Fibroblast of skin of left quadriceps (primary cell): Measurements from ENCODE around the gene CYP2U1.
"Not testable (repeated sequence)": the region's sequence is repeated elsewhere in the genome, so short reads cannot be mapped to it uniquely, and the experiment has no call there.

Source experiments
- DNase-seq, 2 experiments: peaks; one replicate each; pipeline ENCODE4 v3.0.0-alpha.2; 2013; ENCODE audit warnings: low read depth in 2 of 2

The CYP2U1 gene

DNA sequence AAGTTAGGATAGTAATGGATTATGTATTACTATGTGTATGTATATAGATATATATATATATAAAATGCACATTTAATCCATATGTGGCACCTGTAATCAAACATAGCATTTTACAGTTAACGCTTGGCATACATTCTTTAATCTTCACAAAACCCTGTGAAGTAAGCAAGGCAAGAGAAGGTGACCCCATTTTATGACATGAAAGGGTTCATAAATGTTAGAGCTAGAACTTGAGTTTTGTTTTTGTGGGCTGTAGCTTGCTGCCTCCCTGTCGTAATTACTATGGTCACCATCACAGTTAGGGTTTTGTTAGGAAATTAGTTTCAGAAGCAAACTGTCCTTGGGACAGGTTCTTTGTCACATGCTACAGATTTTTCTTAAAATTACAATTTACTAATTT, 13.8 kb upstream of the CYP2U1 start:
- no peak for DNase-seq

- DNase-seq, result no peak
These were observed 8.6 kb upstream of the CYP2U1 start for GRCh38 chr4:107922486-107923473.

DNA sequence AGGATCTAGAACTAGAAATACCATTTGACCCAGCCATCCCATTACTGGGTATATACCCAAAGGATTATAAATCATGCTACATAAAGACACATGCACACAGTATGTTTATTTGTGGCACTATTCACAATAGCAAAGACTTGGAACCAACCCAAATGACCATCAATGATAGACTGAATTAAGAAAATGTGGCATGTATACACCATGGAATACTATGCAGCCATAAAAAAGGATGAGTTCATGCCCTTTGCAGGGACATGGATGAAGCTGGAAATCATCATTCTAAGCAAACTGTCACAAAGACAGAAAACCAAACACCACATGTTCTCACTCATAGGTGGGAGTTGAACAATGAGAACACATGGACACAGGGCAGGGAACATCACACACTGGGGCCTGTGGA, 5.6 kb upstream of the CYP2U1 start:
- not testable (repeated sequence) for DNase-seq

- not testable (repeated sequence) for DNase-seq
These were observed 4.5 kb upstream of the CYP2U1 start for GRCh38 chr4:107926875-107927274.

DNA sequence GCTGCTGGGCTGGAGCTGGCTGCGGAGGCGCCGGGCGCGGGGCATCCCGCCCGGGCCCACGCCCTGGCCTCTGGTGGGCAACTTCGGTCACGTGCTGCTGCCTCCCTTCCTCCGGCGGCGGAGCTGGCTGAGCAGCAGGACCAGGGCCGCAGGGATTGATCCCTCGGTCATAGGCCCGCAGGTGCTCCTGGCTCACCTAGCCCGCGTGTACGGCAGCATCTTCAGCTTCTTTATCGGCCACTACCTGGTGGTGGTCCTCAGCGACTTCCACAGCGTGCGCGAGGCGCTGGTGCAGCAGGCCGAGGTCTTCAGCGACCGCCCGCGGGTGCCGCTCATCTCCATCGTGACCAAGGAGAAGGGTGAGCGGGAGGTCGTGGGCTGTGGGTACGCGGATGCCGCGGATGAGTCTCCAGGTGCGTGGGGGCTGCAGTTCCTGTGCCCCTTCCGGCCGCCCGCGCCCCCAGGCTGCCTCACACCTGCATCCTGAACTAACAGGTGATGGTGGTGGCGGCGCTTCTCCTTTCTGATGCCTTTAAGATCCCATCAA, 499 bp downstream of the CYP2U1 start:
- no peak for DNase-seq

GRCh38 chr4:107935246-107935645, 3.9 kb downstream of the CYP2U1 start:
- DNase-seq, result peak in 1 of 2 experiments; percentile 14

GRCh38 chr4:107937040-107937439, 5.7 kb downstream of the CYP2U1 start:
- DNase-seq, result no peak

GRCh38 chr4:107939307-107939706, 8.0 kb downstream of the CYP2U1 start:
- peak in 1 of 2 experiments; percentile 20 for DNase-seq

DNA sequence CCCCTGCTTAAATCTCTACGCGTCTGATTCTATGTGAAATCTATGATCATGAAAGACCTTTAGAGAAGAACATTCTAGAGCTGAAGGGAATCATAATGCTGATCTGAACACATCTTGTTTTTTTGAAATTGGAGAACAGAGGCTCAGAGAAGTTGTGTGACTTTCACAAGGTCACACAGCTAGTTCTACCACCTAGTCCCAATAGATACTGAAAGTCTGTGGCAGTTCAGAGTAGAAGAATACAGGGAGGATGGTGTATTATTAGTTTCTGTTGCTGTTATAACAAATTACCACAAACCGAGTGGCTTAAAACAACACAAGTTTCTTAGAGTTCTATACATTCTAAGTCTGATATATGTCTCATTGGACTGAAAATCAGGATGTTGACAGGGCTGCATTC, 14.5 kb downstream of the CYP2U1 start:
- DNase-seq, result no peak

- DNase-seq, result no peak
These were observed 19.6 kb downstream of the CYP2U1 start for GRCh38 chr4:107950746-107951540.

- peak; percentile 53 to 60 for DNase-seq
These were observed 20.2 kb downstream of the CYP2U1 start for GRCh38 chr4:107951551-107951950.

GRCh38 chr4:107956011-107956410, 24.7 kb downstream of the CYP2U1 start:
- no peak for DNase-seq

DNA sequence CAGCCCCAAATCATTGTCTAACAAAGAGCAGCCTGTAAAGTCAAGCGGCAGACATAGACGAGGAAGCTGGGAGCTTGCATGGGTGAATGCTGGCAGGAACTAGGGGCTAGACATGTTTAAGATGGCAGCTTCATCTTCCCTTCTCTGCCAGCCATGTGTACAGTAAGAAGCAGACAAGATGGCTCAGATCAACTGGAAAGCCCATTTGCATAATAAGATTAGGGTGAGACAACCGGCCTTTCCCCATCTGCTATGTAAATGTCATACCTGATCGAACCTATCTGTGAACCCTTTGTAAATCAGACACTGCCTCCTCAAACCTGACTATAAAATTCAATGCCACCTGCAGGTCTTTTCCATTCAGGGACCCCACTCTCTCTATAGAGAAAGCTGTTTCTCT, 35.6 kb downstream of the CYP2U1 start:
- no peak for DNase-seq

- not testable (repeated sequence) for DNase-seq
These were observed 36.2 kb downstream of the CYP2U1 start for GRCh38 chr4:107967519-107967918.

DNA sequence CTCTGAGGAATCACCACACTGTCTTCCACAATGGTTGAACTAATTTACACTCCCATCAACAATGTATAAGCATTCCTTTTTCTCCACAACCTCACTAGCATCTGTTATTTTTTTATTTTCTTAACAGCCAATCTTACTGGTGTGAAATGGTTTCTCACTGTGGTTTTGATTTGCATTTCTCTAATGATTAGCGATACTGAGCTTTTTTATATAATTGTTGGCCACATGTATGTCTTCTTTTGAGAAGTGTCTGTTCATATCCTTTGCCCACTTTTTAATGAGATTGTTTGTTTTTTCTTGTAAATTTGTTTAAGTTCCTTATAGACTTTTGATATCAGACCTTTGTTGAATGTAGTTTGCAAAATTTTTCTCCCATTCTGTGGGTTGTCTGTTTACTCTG, 36.6 kb downstream of the CYP2U1 start:
- DNase-seq, result not testable (repeated sequence)

DNA sequence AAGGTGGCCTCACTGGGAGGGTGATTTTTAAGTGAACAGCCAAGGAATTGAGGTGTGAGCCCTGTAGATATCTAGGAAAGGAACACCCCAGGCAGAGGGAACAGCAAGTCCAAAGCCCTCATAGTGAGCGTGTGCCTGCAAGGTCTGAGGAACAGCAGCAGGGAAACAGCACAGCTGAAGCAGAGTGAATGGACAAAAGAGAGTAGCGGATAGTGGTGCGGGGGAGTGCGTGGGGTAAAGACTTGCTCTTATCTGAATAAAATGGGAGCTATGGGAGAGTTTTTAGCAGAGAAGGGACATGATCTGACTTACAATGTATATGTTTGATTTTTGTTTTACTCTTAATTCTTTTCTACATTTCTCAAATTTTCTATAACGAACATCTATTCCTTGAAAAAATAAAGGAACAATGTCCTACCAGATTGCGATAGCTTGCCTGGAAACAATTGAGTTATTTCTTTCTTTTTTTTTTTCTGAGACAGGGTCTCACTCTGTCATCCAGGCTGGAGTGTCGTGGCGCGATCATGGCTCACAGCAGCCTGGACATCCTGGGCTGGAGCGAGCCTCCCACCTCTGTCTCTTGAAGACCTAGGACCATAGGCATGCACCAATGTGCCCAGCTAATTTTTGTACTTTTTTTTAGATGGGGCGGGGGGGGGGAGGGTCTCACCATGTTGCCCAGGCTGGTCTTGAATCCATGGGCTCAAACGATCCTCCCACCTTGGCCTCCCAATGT, 38.9 kb downstream of the CYP2U1 start:
- DNase-seq, result no peak

DNA sequence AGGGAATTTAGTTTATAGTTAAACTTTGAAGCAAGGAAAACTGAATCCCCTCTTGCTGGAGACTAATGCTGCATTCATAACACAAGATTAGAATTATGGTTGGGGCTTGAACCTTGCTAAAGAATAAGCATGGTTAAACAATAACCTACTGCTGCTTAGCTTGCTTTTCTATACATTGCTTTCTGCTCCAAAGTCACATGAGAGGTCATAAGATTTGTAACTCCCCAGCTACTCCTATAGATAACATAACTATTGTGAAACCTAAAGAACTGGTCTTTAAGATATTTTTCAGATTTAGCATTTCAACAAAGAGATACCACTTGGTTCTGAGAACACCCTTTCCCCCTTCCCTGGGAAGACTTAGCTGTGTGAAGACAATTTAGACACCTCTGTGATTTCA, 41.3 kb downstream of the CYP2U1 start:
- DNase-seq, result no peak

DNA sequence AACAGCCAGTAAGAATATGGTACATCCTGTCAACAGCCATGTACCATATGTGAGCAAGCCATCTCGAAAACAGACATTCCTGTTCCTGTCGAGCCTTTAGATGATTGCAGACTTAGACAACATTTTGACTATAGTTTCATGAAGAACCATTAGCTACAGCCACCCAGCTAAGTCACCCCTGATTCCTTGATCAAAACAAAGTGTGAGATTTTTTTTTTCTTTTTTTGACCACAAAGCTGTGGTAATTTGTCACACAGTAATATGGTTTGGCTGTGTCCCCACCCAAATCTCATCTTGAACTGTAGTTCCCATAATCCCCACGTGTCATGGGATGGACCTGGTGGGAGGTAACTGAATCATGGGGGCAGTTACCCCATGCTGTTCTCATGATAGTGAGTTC, 43.2 kb downstream of the CYP2U1 start:
- no peak for DNase-seq

DNA sequence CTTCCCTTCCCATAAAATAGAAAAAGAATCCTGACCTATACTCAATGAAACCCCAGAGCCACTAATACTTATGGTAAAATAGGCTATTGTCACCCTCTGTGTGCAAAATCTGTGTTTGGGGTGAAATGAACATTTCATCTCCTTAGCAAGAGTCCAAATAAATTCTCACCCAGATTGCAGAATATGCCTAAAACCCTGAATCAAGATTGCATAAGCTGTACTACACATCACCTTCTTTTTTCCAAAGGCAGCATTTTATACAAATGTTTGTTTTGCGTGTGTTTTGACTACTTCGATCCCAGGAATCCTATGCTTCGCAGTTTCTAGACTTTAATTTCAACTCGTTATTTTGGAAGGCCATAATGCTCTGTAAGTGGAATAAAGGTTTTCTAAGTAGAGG, 46.1 kb downstream of the CYP2U1 start:
- no peak for DNase-seq

- no peak for DNase-seq
These were observed 46.8 kb downstream of the CYP2U1 start for GRCh38 chr4:107977966-107978705.
